Heart left ventricle (tissue), 13 donors: ENCODE results near the gene P2RX3.

ENCODE experiments used
- POLR2A ChIP-seq, 2 donors: fragments of 450-650 bp; IDR thresholded peaks; one replicate each; pipeline ENCODE4 v1.6.1; 2017; ENCODE audit warnings: antibody characterized with exemption in 2 of 2, mild to moderate bottlenecking in 2 of 2, moderate library complexity in 2 of 2
- TF ChIP-seq, protein P1 (sequence below), 12 donors: fragments of 200-600 bp; sonication (generic) in 4 of 12; IDR thresholded peaks; one replicate each; pipeline versions ENCODE4 v1.5.0 to v1.8.0; 2018 to 2022; ENCODE audit warnings: antibody characterized with exemption in 12 of 12, mild to moderate bottlenecking in 5 of 12
- donor health status: ischemic (EF 13 %, LVEDD 7.1; RV severe dilation, severe dysfunction).
- donor health status: DM: no; HTN: yes; CAD: no.
- donor health status: DM: no; HTN: no; CAD: no.
- donor health status: ischemic (EF 25% LVEDD 6.9; RV normal size, moderate dysfunction).
- donor health status: ischemic (EF 25% LVEDD 5.7; RV mildly dilated, moderate dysfunction).
- donor health status: ischemic (EF 35%, LVEDD 5.7; RV mildly dilated, moderate dysfunction).
- donor health status: nonischemic (EF 11% LVEDD 7.7; RV severe dilation, severe dysfunction).
- donor health status: DM: yes; HTN: yes; CAD: no.
- donor health status: PGD.
- donor health status: ischemic (EF 29% LVEDD 5.4; RV normal size, mild dysfunction).
- donor health status: nonischemic (EF 23%, LVEDD 6.1; RV moderate dilation, normal function).

DNA sequence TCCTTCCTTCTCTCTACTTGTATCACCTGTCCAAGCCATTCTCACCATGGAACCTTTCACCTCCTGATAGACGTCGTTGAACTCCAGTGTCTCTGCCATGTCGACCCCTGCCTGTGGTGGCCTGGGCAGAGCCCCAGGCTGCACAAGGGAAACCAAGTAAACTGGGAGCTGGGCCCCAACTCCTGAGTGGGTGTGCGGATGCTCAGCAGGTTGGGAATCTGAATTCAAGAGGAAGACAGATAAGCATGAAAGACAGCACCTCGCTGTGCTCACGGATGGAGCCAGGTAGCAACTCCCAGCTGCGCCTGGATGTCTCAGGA lies 3.2 kb upstream of the P2RX3 start:
- TF ChIP-seq, protein P1, sequence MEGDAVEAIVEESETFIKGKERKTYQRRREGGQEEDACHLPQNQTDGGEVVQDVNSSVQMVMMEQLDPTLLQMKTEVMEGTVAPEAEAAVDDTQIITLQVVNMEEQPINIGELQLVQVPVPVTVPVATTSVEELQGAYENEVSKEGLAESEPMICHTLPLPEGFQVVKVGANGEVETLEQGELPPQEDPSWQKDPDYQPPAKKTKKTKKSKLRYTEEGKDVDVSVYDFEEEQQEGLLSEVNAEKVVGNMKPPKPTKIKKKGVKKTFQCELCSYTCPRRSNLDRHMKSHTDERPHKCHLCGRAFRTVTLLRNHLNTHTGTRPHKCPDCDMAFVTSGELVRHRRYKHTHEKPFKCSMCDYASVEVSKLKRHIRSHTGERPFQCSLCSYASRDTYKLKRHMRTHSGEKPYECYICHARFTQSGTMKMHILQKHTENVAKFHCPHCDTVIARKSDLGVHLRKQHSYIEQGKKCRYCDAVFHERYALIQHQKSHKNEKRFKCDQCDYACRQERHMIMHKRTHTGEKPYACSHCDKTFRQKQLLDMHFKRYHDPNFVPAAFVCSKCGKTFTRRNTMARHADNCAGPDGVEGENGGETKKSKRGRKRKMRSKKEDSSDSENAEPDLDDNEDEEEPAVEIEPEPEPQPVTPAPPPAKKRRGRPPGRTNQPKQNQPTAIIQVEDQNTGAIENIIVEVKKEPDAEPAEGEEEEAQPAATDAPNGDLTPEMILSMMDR (IDR thresholded peaks at IDR 0.05): no peak
- no peak for TF ChIP-seq POLR2A (IDR thresholded peaks at IDR 0.05)
